ENCODE measurements around the gene BPIFB2. TPM values are rescaled to one million over a fixed set of nuclear protein-coding genes. Genes with fewer than 3 reads are reported as not detected.

BPIFB2 gene
- total RNA-seq, 2 donors from 2014 or later: not detected

DNA sequence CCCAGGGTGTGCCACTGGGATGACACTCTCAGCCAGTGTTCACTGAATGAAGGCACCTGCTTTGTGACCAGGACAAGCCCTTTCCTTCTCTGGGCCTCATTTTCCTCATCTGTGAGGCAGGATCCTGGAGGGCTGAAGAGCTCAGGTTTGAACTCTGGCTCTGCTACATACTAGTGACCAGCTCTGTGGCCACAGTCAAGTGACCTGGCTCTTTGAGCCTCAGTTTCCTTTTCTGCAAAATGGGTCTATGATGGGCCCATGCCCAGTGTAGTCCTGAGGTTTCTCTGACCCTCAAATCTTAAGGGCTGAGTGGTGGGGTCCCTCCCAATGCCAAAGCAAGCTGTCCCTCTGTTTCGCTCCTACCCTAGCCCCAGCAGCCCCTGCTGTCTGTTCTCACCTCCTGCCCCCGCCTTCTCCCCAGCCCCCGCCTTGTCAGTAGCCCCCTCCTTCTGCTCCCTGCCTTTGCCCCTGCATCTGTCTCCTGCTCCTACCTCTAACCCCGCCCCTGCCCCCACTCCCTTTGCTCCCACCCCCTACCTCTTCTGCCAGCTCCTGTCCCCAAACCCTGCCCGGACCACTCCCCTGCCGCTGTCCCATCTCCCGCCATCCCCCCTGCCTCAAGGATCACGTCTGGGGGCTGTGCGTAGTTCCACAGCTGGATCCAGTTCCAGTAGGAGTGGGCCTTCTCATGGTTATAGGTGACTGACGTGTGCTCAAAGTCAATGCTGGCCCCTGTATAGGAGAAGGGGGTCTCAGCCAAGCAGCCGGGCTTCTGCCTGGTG, 20.3 kb upstream of the BPIFB2 start:
- no peaks in the 10 kb centered on the region for H3K36me3 Mint-ChIP-seq (ENCODE audit: low read depth)

DNA sequence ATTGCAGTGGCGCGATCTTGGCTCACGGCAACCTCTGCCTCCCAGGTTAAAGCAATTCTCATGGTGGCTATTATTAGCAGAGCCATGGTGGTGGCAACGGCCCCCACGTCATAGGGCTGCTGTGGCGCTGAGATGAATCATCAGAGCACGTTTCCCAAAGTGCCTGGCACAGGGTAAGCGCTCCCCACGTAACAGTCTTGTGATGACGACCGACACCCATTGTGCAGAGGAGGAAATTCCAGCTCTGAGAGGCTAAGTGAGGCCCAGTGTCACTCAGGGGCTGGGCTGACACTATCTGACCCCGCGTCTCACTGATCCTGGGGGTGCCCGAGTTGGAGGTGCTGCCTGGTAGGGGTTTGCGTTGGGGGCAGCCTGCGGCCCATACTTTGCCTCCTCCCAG, 19.5 kb upstream of the BPIFB2 start:
- Mint-ChIP-seq H3K36me3 (ENCODE audit: low read depth) (no peaks in the 10 kb centered on the region), H3K4me3 (no peak overlapping the region), H3K4me1 (peaks cover 10% of the 10 kb centered on the region), H3K9me3 (no peaks in the 10 kb centered on the region), H3K27me3 (no peaks in the 10 kb centered on the region), H3K27ac (peak overlapping the region; percentile 46)
- ATAC-seq (replicated peaks): peak; percentile 73

More for the DNA sequence above, 20.3 kb upstream of the BPIFB2 start:
- Mint-ChIP-seq H3K4me3 (no peak overlapping the region), H3K27ac (no peak overlapping the region), H3K9me3 (no peaks in the 10 kb centered on the region), H3K4me1 (peaks cover 10% of the 10 kb centered on the region), H3K27me3 (no peaks in the 10 kb centered on the region)
- no peak for ATAC-seq (replicated peaks)

DNA sequence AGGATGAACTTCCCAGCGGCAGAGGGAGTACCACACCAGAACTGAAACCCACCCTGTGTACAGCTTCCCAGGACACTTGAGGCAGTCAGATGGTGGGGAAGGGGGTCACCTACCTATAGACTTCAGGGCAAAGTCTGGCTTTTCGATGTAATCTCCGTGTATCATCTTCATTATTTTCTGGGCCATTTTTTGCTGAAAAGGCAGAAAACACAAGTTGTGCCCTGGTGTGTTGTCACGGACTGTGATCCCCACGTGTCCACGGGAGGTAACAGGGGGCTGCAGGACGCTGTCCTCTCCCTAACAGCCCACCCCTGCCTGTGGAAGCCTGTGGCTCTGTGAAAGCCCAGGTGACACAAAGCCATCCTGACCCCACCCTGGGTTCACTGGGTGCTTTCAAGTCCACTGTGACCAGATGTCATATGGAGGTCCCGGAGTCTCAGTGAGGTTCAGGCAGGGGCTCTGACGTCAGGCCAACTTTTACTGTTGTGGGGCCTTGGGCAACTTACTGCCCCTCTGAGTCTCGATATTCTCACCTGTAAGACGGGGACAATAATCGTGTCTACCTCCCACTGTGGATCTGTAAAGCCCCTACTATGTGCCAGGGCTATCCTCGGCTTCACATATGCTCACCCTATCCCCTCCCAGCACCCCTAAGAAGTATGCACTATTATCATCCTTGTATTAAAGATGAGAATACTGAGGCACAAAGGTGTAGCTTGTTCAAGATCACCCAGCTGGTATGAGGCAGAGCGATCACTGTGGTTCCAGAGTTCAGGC, 17.8 kb upstream of the BPIFB2 start:
- Mint-ChIP-seq H3K4me3 (no peak overlapping the region), H3K27me3 (no peaks in the 10 kb centered on the region), H3K4me1 (peaks cover 10% of the 10 kb centered on the region), H3K27ac (no peak overlapping the region), H3K9me3 (peaks cover under 1% of the 10 kb centered on the region), H3K36me3 (ENCODE audit: low read depth) (no peaks in the 10 kb centered on the region)
- no peak for ATAC-seq (replicated peaks)

DNA sequence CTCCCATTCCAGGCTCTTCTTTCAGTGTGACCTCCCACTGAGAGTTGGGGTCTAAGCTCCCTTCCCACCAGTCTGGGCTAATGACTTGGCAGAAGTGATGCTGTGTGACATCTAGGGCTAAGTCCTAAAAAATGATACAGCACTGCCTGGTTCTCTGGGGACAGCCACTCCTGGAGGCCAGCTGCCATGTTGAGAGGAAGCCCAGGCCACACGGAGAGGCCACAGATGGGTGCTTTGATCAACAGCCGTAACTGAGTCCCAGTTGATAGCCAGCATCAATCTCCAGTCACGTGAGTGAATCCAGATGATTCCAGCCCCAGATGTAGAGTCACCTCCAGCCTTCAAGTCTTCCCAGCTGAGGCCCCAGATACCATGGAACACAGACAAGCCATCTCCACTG, 17.1 kb upstream of the BPIFB2 start:
- Mint-ChIP-seq H3K27me3 (no peaks in the 10 kb centered on the region), H3K9me3 (peaks cover 4% of the 10 kb centered on the region), H3K36me3 (ENCODE audit: low read depth) (no peaks in the 10 kb centered on the region), H3K4me3 (no peak overlapping the region), H3K27ac (no peak overlapping the region), H3K4me1 (peaks cover 10% of the 10 kb centered on the region)
- ATAC-seq (replicated peaks): no peak

DNA sequence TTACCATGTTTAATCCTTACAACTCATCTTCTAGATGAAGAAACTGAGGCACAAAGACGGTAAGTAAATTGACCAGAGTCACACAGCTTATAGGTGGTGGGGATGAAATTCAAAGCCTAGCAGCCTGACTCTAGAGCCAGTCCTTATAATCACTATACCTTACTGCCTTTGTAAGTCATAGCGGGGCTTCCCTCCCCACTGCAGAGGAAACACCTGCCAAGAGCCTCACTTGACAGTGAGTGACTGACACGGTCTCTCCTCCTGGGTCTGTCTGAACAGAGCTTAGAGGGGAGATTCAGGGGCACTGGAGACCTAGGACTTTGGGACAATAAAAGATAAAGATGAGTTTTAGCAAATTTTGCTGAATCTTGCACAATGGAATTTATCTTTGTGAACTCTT, 16.1 kb upstream of the BPIFB2 start:
- no peak for ATAC-seq (replicated peaks)
- H3K27me3 Mint-ChIP-seq: no peaks in the 10 kb centered on the region
- peaks cover 5% of the 10 kb centered on the region for H3K4me1 Mint-ChIP-seq
- H3K4me3 Mint-ChIP-seq: no peak overlapping the region
- H3K36me3 Mint-ChIP-seq (ENCODE audit: low read depth): no peaks in the 10 kb centered on the region
- H3K27ac Mint-ChIP-seq: peak overlapping the region; percentile 3
- peaks cover 4% of the 10 kb centered on the region for H3K9me3 Mint-ChIP-seq

DNA sequence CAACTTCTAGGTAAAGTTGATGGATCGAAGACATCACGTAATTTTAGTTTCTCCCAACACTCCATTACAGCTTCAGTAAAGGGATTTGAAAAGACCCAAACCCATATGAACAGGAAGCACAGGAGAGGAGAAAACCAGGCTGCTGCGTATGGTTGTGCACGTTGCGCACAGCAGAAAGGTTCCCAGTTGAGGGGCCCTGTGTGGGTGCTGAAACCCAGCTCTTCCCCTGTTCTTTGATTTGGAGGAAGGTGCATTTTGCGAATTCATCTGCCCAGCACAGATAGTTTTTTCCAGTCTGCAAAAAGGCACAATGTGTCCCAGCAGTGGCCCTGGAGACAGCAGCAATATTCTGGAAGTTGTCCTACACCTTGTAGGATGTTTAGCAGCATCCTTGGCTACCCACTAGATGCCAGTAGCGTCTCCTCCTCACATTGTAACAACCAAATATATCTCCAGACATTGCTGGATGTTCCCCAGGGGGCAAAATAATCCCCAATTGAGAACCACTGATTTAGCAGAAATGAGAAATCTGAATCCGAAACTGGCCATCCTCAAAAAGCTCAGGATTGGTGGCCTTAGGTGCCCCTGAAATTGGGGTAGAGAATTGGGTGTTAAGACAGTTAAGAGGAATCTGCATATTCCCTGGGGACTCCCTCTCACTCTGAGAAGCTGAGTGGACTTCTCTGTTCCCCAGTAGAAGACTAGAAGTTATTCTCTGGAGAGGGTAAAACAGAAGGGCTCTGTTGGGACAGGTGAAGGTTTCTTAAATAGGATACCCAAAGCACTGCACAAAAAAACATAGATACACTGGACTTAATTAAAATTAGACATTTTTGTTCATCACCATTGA, 15.5 kb upstream of the BPIFB2 start:
- no peaks in the 10 kb centered on the region for H3K36me3 Mint-ChIP-seq (ENCODE audit: low read depth)
- H3K9me3 Mint-ChIP-seq: peaks cover 4% of the 10 kb centered on the region
- H3K4me3 Mint-ChIP-seq: no peak overlapping the region
- H3K4me1 Mint-ChIP-seq: peaks cover 5% of the 10 kb centered on the region
- no peaks in the 10 kb centered on the region for H3K27me3 Mint-ChIP-seq
- no peak overlapping the region for H3K27ac Mint-ChIP-seq
- no peak for ATAC-seq (replicated peaks)

DNA sequence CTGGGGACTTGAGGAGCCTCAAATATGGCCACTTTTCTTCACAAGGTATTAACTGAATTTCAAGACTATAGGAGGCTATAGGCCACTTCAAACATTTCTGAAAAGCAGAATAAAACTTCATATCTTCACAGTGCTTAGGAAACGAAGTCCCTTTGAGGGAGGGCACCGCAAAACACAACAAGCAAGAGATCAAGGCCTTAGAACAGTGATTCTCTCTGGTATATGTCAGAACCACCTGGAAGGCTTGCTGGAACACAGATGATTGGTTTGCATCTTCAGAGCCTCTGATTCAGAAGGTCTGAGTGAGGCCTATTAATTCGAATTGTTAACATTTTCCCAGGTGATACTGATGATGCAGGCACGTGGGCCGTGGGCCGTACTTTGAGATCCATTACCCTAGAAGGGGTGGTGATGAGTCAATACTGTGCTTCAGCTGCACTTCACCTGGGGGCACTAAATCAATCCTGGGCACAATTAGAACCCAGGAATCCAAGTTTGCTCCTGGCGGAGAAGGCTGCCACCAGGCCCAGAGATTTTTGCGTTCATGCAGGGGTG, 13.9 kb upstream of the BPIFB2 start:
- Mint-ChIP-seq H3K36me3 (ENCODE audit: low read depth) (no peaks in the 10 kb centered on the region), H3K9me3 (peaks cover 4% of the 10 kb centered on the region), H3K4me3 (no peak overlapping the region), H3K4me1 (peaks cover 12% of the 10 kb centered on the region), H3K27ac (no peak overlapping the region), H3K27me3 (no peaks in the 10 kb centered on the region)
- ATAC-seq (replicated peaks): no peak

DNA sequence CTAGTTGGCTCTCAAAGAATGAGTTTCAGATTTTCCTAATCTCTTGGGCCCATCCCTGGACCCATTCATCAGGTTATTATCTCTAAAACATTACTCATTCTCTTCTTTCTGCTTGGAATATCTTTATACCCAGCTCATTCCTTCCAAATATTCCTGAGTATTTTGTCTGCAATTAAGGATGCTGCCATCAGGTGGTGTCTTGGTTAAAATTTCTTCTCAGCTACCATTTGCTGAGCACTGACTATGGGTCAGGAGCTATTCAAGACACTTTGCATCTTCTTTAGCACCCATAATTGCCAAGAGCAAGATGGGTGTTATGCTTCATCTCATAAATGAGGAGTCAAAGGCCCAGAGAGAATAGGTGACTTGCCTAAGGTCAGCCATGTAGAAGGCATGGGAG, 11.7 kb upstream of the BPIFB2 start:
- no peak for ATAC-seq (replicated peaks)
- no peaks in the 10 kb centered on the region for H3K27me3 Mint-ChIP-seq
- H3K36me3 Mint-ChIP-seq (ENCODE audit: low read depth): no peaks in the 10 kb centered on the region
- H3K27ac Mint-ChIP-seq: no peak overlapping the region
- H3K4me3 Mint-ChIP-seq: no peak overlapping the region
- peaks cover 4% of the 10 kb centered on the region for H3K9me3 Mint-ChIP-seq
- H3K4me1 Mint-ChIP-seq: peaks cover 11% of the 10 kb centered on the region

DNA sequence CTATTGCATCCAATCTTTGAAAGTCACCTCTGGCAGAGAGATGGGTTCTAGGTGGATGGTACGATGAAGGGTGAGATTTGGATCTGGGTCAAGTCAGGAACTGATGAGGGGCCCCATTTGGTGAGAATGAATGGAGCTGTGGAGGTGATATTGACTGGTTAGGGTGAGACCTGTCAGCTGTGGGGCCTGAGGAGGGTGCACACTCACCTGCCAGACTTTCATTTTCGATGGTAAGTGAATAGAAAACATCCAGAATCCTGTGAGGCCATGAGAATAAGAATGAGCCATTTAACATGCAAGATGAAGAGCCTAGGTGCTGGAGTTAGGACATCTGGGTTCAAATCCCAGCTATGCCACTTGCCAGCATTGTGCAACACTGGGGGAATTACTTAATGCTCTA, 10.1 kb upstream of the BPIFB2 start:
- Mint-ChIP-seq H3K27me3 (no peaks in the 10 kb centered on the region), H3K4me1 (peaks cover 6% of the 10 kb centered on the region), H3K4me3 (no peak overlapping the region), H3K27ac (no peak overlapping the region), H3K36me3 (ENCODE audit: low read depth) (no peaks in the 10 kb centered on the region), H3K9me3 (peaks cover 4% of the 10 kb centered on the region)
- no peak for ATAC-seq (replicated peaks)

DNA sequence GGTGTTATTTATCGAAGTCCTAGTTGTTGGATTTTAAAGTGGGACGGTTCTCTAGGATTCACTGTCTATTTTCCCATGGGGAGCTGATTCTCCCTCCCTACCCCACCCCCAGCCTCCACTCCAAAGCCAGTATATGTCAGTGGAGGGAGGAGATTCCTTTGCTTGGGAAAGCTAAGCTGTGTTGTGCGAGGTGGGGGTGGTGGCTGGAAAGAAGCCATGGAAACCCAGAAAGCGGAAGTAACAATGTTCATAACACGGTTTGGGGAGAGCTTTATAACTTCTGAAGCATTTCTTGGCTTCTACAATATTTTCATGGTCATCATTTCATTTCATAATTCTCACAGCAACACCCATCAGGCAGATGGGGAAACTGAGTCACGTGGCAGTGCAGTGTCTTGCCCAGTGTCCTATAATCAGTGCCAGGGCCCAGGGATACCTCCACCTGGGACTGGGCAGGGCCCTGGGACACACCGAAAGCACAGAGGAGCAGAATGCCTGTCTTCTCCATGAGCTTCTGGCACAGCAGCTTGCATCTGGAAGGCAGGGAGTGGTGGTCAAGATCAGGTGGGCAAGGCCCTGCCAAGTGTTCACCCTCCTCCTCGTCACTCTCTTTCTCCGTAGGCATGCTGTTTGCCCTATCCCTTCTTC, 7.8 kb upstream of the BPIFB2 start:
- Mint-ChIP-seq H3K9me3 (peaks cover 3% of the 10 kb centered on the region), H3K27ac (no peak overlapping the region), H3K36me3 (ENCODE audit: low read depth) (no peaks in the 10 kb centered on the region), H3K4me3 (no peak overlapping the region), H3K27me3 (no peaks in the 10 kb centered on the region), H3K4me1 (peaks cover 6% of the 10 kb centered on the region)
- ATAC-seq (replicated peaks): no peak

DNA sequence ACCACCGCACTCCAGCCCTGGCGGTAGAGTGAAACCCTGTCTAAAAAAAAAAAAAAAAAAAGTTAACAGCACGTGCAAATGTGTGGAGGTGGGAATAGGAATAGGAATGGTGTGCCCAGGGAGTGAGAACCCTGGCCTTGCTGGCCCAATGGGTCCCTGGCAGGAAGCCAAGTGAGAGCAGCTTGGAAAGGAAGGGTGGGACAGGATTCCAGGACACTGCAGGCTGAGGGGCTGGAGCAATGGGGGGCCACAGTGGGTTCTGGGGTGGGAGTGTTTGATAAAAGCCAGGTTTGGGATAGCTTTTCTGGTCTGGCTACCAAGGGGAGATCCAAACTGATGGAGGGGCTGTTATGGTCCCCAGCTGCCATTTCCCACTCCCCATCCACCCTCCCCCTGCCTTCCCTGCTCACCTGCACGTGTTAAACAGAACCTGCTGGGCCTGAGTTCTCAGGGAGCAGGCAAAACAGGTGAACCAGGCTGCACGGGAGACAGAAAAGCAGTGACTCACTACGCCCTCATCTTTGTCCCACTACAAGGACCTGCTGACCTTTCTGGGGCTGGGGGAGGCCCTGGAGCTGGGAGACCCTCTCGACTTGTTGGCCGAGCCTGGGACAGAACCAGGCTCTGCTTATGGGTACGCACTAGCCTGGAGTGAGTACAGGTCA, 6.6 kb upstream of the BPIFB2 start:
- Mint-ChIP-seq H3K4me3 (no peak overlapping the region), H3K27me3 (no peaks in the 10 kb centered on the region), H3K36me3 (ENCODE audit: low read depth) (no peaks in the 10 kb centered on the region), H3K27ac (no peak overlapping the region), H3K4me1 (peaks cover 6% of the 10 kb centered on the region), H3K9me3 (no peaks in the 10 kb centered on the region)
- ATAC-seq (replicated peaks): no peak

DNA sequence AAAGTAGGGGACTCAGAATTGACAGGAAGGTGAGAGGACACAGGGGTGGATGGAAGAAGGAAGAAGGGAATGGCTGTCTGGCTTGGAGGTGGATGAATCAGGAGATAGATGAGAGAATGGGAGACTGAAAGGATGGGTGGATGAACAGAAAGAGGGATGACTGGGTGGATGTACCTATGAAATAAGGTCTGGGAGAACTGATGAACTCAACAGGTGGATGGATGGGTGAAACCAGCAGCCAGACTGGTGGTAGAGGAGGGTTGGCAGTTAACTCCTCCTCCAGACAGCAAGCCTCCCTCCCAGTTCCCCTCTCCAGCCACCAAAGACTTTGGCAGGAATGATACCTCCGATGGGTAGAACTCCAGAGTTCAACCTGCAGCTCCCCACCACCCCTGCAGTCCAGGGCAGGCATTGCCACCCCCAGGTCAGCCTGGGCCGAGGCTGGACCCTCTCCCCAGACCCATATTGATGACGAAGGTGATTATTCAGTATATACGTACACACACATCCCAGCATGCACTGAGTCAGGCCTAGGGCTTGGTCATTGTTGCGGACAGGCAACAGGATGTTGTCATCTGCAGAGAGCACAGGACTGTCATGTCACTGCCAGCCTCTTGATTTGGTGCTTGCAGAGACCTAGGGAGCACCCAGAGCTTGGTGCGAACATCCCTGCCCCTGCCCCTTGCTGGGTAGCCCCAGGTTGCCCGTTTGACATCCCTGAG, 5.3 kb upstream of the BPIFB2 start:
- Mint-ChIP-seq H3K36me3 (ENCODE audit: low read depth) (no peaks in the 10 kb centered on the region), H3K27ac (peak overlapping the region; percentile 2), H3K9me3 (no peaks in the 10 kb centered on the region), H3K4me3 (no peak overlapping the region), H3K4me1 (peaks cover 13% of the 10 kb centered on the region), H3K27me3 (no peaks in the 10 kb centered on the region)
- ATAC-seq (replicated peaks): no peak

DNA sequence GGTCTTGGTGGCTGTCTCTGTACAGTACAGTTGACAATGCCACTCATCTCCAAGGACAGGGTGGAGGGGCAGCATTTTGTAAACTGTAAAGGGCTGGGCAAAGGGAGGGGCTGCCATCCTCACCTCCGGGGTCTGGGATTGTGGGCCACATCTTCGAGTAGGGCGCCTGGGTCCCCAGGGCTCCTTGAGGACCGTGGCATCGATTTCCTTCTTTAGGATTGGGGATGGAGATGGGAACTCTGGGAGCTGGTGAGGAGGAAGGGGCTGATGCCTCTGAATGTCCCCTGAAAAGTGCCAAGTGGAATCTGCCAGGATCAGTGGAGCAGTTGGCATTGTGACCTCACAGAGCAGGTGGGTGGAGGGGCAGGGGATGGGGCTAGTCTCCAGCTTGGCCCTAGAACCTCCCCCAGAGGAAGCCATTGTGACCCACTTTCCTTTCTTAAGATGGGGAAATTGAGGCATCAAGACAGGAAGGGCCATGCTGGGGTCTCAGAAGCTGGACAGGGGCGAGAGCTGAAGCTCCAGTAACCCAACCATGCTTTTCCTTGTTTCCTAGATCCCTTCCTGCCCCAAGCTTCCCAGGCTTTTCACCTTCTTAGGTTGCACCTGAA, 3.3 kb upstream of the BPIFB2 start, which contains the start of gene SUN5:
SUN5 (minus strand) TSS at position 293 of the 611 bp plus-strand sequence; CDS start at position 200, 93 bp downstream.
- H3K27ac Mint-ChIP-seq: no peak within 1 kb of the TSS
- no peaks in the 10 kb centered on the region for H3K27me3 Mint-ChIP-seq
- H3K4me3 Mint-ChIP-seq: no peak within 1 kb of the TSS
- no peak for ATAC-seq (replicated peaks)
- H3K4me1 Mint-ChIP-seq: peaks cover 8% of the 10 kb centered on the region
- no peaks in the 10 kb centered on the region for H3K36me3 Mint-ChIP-seq (ENCODE audit: low read depth)
- H3K9me3 Mint-ChIP-seq: no peaks in the 10 kb centered on the region

Measured in activated T-helper 17 cell treated with anti-CD3 and anti-CD28 coated beads, Interleukin-2, amount 50 U/mL, for 72 hours (primary cell).